HFF-Myc (cell line): ENCODE data around the gene LNPK.
A peak's percentile ranks its signal among the peaks of the same experiment; 100 is the strongest.
"Not testable (repeated sequence)": the region's sequence is repeated elsewhere in the genome, so short reads cannot be mapped to it uniquely, and the experiment has no call there.

ENCODE experiments used
- DNase-seq: peaks from one replicate; pipeline ENCODE4 v3.0.0-alpha.2; 2011; ENCODE audit warnings: low read depth; ENCODE audit errors: extremely low read depth
- H3K4me3 ChIP-seq: replicated peaks from 2 replicates; pipeline ENCODE4 v1.5.1; 2011; ENCODE audit warnings: low read depth, mild to moderate bottlenecking, control low read depth, low read length
- TF ChIP-seq, protein P1 (sequence below): IDR thresholded peaks from 2 replicates; pipeline ENCODE4 v1.5.1; 2012; ENCODE audit warnings: mild to moderate bottlenecking, low read depth, low read length, control low read depth; ENCODE audit errors: missing control alignments

Gene LNPK

DNA sequence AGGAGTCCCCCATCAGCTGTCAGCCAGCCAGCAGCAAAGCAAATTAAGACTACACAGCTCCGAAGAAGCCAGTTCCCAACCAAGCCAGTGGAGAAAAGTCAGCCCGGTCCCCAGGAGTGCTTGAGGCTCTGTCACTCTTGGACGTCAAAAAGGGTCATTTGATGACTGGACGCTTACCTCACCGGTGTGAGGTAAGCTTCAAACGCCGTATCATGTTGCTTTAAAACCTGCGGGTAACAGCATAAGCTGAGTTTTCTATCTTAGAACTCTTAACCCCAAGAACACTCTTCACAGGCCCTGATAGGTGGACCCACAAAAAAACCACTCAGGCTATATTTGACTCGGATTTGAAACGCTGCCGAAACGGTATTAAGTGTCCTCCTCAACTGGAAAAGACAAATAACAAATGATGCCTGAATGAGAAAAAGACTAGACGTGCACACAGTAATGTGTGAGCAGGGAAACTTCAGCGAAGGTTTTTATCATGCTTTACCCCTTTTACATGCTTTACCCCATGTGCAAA, 682 bp upstream of the LNPK start:
- peak overlapping the region; percentile 71 for H3K4me3 ChIP-seq
- no peak for DNase-seq
- TF ChIP-seq, protein P1, sequence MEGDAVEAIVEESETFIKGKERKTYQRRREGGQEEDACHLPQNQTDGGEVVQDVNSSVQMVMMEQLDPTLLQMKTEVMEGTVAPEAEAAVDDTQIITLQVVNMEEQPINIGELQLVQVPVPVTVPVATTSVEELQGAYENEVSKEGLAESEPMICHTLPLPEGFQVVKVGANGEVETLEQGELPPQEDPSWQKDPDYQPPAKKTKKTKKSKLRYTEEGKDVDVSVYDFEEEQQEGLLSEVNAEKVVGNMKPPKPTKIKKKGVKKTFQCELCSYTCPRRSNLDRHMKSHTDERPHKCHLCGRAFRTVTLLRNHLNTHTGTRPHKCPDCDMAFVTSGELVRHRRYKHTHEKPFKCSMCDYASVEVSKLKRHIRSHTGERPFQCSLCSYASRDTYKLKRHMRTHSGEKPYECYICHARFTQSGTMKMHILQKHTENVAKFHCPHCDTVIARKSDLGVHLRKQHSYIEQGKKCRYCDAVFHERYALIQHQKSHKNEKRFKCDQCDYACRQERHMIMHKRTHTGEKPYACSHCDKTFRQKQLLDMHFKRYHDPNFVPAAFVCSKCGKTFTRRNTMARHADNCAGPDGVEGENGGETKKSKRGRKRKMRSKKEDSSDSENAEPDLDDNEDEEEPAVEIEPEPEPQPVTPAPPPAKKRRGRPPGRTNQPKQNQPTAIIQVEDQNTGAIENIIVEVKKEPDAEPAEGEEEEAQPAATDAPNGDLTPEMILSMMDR: no peak

DNA sequence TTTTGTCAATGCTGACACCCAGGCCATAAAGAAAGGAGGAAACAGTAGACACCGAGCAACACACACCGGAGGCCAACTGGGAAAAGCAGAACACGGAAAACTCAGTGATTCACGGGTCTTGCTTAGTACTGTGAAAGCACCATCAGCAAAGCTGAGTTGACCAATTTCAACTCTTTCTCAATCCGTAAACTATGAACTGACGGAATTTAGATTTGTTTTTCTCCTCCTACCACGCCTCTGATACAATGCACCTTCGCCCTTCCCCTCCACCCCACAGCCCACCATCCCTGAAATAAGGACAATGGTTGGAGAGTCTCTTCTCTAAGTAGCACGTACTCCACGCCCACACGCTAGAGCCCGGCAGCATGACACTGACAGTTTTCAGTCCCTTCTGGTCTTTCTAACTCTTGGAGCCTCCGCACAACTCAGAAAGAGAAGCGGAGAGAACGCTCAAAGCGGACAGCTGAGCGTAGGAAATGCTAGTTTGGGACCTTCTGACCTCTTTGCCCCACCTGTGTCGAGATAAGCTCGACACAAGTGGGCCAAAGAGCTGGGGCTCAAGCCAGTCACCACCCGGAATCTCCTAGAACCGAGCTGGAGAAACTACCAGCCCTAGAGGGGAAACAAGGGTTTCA, 669 bp downstream of the LNPK start:
- no peak for DNase-seq
- H3K4me3 ChIP-seq: peak overlapping the region; percentile 71
- TF ChIP-seq, protein P1: no peak

GRCh38 chr2:175999283-175999819, 2.7 kb downstream of the LNPK start:
- TF ChIP-seq, protein P1: no peak
- DNase-seq: no peak
- no peak overlapping the region for H3K4me3 ChIP-seq

- TF ChIP-seq, protein P1: no peak
- no peak overlapping the region for H3K4me3 ChIP-seq
- no peak for DNase-seq
Observed at GRCh38 chr2:175990099-175990498, 12.0 kb downstream of the LNPK start.

- not testable (repeated sequence) for DNase-seq, H3K4me3 ChIP-seq
Observed at GRCh38 chr2:175987126-175987525, 14.9 kb downstream of the LNPK start.

GRCh38 chr2:175984846-175985245, 17.2 kb downstream of the LNPK start:
- no peak for DNase-seq
- no peak overlapping the region for H3K4me3 ChIP-seq
- TF ChIP-seq, protein P1: no peak

DNA sequence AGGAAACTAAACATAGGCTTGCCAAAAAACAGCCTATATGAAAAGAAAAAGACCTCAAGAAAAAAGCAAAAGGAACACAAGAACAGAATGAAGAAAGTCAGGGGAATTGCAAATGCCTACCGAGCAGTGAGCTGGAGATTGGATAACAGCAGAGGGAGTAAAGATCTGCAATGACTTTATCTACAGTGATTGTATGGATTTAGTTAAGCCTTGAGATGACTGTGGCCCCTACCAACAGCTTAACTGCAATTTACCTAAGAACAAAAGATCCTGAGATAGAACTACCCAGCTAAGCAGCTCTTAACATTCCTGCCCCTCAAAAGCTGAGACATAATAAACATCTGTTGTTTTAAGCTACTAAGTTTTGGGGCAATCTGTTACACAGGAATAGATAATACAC, 20.5 kb downstream of the LNPK start:
- H3K4me3 ChIP-seq: no peak overlapping the region
- TF ChIP-seq, protein P1: no peak
- no peak for DNase-seq
